ENCODE results near the gene CD207. TPM values are rescaled to one million over a fixed set of nuclear protein-coding genes. Genes with fewer than 3 reads are reported as not detected.
"Not testable (repeated sequence)": the region's sequence is repeated elsewhere in the genome, so short reads cannot be mapped to it uniquely, and the experiment has no call there.

Gene CD207
- total RNA-seq = under 1 TPM in 2 of 3 donors, not detected in 1; 0.33 to 0.88 TPM

GRCh38 chr2:70835643-70836042, at the start of gene CD207:
TSS of gene CD207 (minus strand) at chr2:70835816. CDS start at chr2:70835776, 40 bp downstream.
- Histone ChIP-seq H3K27me3 (no peaks in the 10 kb centered on the region), H3K36me3 (no peaks in the 10 kb centered on the region), H3K4me3 (no peak within 1 kb of the TSS), H3K9me3 (no peaks in the 10 kb centered on the region), H3K27ac (no peak within 1 kb of the TSS), H3K4me1 (no peaks in the 10 kb centered on the region)
- intact Hi-C loops (cut with DNase I; ENCODE audit: low total_unique reads) = no loop called here
- TF ChIP-seq POLR2AphosphoS5 (IDR thresholded peaks at IDR 0.05) = no peak
- no peak for DNase-seq (ENCODE audit: low spot score in 2 of 2)

DNA sequence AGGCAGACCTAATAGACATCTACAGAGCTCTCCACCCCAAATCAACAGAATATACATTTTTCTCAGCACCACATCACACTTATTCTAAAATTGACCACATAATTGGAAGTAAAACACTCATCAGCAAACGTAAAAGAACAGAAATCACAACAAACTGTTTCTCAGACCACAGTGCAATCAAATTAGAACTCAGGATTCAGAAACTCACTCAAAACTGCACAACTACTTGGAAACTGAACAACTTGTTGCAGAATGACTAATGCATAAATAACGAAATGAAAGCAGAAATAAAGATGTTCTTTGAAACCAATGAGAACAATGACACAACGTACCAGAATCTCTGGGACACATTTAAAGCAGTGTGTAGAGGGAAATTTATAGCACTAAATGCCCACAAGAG, 42.9 kb upstream of the CD207 start:
- intact Hi-C loops (cut with DNase I; ENCODE audit: low total_unique reads); H3K36me3 ChIP-seq; H3K4me1 ChIP-seq; H3K9me3 ChIP-seq; H3K4me3 ChIP-seq; DNase-seq (ENCODE audit: low spot score in 2 of 2); H3K27ac ChIP-seq: not testable (repeated sequence)
- peaks cover 0 to 25% of the 10 kb centered on the region in 2 donors for H3K27me3 ChIP-seq

- H3K27ac ChIP-seq; H3K9me3 ChIP-seq; H3K4me3 ChIP-seq; H3K4me1 ChIP-seq; intact Hi-C loops (cut with DNase I; ENCODE audit: low total_unique reads); H3K36me3 ChIP-seq; DNase-seq (ENCODE audit: low spot score in 2 of 2): not testable (repeated sequence)
- H3K27me3 ChIP-seq = peaks cover 0 to 13% of the 10 kb centered on the region in 2 donors
Measured at GRCh38 chr2:70876138-70876537, 40.5 kb upstream of the CD207 start.

GRCh38 chr2:70873541-70873940, 37.9 kb upstream of the CD207 start:
- DNase-seq (ENCODE audit: low spot score in 2 of 2) = no peak
- intact Hi-C loops (cut with DNase I; ENCODE audit: low total_unique reads) = loop anchor here (5.0 kb wide), 1 partner anchor 69 kb away; no protein-coding TSS in a partner anchor
- no peaks in the 10 kb centered on the region for H3K9me3 ChIP-seq
- H3K4me1 ChIP-seq = no peaks in the 10 kb centered on the region
- TF ChIP-seq POLR2A (IDR thresholded peaks at IDR 0.05) = no peak
- TF ChIP-seq POLR2AphosphoS5 (IDR thresholded peaks at IDR 0.05) = no peak
- TF ChIP-seq, protein P1, sequence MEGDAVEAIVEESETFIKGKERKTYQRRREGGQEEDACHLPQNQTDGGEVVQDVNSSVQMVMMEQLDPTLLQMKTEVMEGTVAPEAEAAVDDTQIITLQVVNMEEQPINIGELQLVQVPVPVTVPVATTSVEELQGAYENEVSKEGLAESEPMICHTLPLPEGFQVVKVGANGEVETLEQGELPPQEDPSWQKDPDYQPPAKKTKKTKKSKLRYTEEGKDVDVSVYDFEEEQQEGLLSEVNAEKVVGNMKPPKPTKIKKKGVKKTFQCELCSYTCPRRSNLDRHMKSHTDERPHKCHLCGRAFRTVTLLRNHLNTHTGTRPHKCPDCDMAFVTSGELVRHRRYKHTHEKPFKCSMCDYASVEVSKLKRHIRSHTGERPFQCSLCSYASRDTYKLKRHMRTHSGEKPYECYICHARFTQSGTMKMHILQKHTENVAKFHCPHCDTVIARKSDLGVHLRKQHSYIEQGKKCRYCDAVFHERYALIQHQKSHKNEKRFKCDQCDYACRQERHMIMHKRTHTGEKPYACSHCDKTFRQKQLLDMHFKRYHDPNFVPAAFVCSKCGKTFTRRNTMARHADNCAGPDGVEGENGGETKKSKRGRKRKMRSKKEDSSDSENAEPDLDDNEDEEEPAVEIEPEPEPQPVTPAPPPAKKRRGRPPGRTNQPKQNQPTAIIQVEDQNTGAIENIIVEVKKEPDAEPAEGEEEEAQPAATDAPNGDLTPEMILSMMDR (IDR thresholded peaks at IDR 0.05) = no peak
- H3K36me3 ChIP-seq = no peaks in the 10 kb centered on the region
- H3K27me3 ChIP-seq = peaks cover 0 to 13% of the 10 kb centered on the region in 2 donors
- no peak overlapping the region for H3K27ac ChIP-seq
- H3K4me3 ChIP-seq = no peak overlapping the region

- peak overlapping the region in 2 of 3 donors; percentile 11 to 47 for H3K4me3 ChIP-seq
- H3K4me1 ChIP-seq = no peaks in the 10 kb centered on the region
- intact Hi-C loops (cut with DNase I; ENCODE audit: low total_unique reads) = loop anchor here (5.0 kb wide), 1 partner anchor 71 kb away; no protein-coding TSS in a partner anchor
- DNase-seq (ENCODE audit: low spot score in 2 of 2) = peak; percentile 67 to 86
- TF ChIP-seq POLR2A (IDR thresholded peaks at IDR 0.05) (no peak), POLR2AphosphoS5 (IDR thresholded peaks at IDR 0.05) (no peak)
- TF ChIP-seq, protein P1 (IDR thresholded peaks at IDR 0.05) = peak; percentile 68 to 87 (median 87)
- no peak overlapping the region for H3K27ac ChIP-seq
- no peaks in the 10 kb centered on the region for H3K36me3 ChIP-seq
- peaks cover 0 to 13% of the 10 kb centered on the region in 2 donors for H3K27me3 ChIP-seq
- no peaks in the 10 kb centered on the region for H3K9me3 ChIP-seq
Measured at GRCh38 chr2:70871398-70872211, 36.0 kb upstream of the CD207 start.

GRCh38 chr2:70870790-70871189, 35.2 kb upstream of the CD207 start:
- TF ChIP-seq POLR2A (IDR thresholded peaks at IDR 0.05) (no peak), POLR2AphosphoS5 (IDR thresholded peaks at IDR 0.05) (no peak)
- TF ChIP-seq, protein P1 (IDR thresholded peaks at IDR 0.05) = no peak
- Histone ChIP-seq H3K27me3 (peaks cover 0 to 5% of the 10 kb centered on the region in 2 donors), H3K36me3 (no peaks in the 10 kb centered on the region), H3K27ac (no peak overlapping the region), H3K9me3 (no peaks in the 10 kb centered on the region), H3K4me1 (no peaks in the 10 kb centered on the region), H3K4me3 (no peak overlapping the region)
- no peak for DNase-seq (ENCODE audit: low spot score in 2 of 2)
- intact Hi-C loops (cut with DNase I; ENCODE audit: low total_unique reads) = loop anchor here (5.0 kb wide), 1 partner anchor 72 kb away; no protein-coding TSS in a partner anchor

Measured in breast epithelium (tissue), 4 donors.